Measurements from ENCODE around the gene LRP1B.

- TF ChIP-seq ZNF565 (CRISPR knock-in tag; conservative IDR thresholded peaks at IDR 0.05; ENCODE audit: low read depth) = no peak
- TF ChIP-seq ESRRG (CRISPR knock-in tag; IDR thresholded peaks at IDR 0.05) = no peak
- TF ChIP-seq PPARA (CRISPR knock-in tag; IDR thresholded peaks at IDR 0.05; ENCODE audit: borderline replicate concordance) = no peak
These were observed 518.8 kb downstream of the LRP1B start for GRCh38 chr2:141611981-141612380.

Measured in SK-N-SH treated with all-trans-retinoic acid at 6 μM for 48 hours (cell line).